Daoy (cell line): ENCODE measurements around the gene VIM. TPM values are rescaled to one million over a fixed set of nuclear protein-coding genes. Genes with fewer than 3 reads are reported as not detected.

ENCODE experiments used
- DNase-seq: peaks from one replicate; pipeline ENCODE4 v3.0.0-alpha.2; 2015; ENCODE audit warnings: low read depth
- total RNA-seq: library from RNA; depleted of rRNA; stranded (reverse); fragments of >200 nt; shearing (Covaris generic); gene quantifications from 2 replicates; pipeline ENCODE4 v1.2.3, GENCODE V29; 2014

Gene VIM
- total RNA-seq, 1 experiment from 2014 or later: 5,657 TPM

DNA sequence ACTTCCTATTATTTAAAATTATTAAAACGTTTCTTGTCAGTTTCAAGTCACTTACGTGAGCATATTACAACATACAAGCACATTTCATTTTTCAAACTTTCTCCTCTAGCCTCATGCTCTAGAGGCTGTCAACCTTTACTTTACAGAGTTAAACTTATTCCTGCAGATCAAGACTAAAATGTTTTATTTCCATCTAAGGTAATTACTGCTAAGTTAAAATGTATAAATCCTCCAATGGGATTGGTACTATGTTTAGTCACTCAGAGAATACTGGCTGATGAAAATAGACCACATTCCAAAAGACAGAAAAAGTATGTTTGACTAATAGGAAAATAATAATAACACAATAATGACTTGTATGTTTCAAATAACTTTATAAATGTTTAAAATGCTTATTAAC, 18.2 kb upstream of the VIM start:
- DNase-seq: no peak

DNA sequence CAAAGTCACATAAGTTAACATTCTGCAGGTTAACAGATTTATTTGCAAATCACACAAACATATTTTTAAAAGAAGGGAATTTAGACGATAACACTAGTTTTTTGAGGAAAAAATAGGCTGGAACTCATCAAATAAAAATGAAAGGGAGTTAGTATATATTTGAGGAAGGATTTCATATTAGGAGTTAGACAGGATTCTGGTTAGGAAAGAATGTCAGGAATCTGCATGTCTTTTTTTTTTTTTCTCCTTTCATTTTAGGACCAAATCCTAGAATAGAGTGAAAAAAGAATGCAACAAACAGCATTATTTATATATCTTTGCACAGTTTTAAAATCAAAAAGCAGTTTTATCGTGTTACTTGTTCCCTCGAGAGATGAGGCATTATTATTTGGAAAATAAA, 17.7 kb upstream of the VIM start:
- DNase-seq: no peak

GRCh38 chr10:17212802-17213221, 15.2 kb upstream of the VIM start:
- no peak for DNase-seq

- DNase-seq: peak; percentile 55
Measured at GRCh38 chr10:17213646-17214349, 14.2 kb upstream of the VIM start.

DNA sequence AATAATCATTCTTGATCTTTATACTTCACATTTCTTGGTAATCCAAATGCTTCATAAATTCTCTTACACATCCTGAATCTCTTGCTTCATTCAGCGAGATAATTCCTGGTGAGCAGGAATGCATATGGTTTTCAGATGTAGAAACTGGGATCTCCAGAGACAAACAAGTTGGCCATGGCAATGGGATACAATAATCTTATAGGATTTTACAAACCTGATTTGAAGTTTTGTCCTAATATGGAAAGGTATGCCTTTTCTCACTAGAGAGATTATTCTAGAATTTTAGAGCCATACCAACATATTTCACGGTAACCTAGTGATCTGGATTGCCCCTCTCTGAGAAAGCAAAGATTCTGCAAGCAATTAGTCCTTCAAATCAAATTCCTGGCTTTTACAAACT, 13.5 kb upstream of the VIM start:
- DNase-seq: no peak

GRCh38 chr10:17214971-17215781, 12.9 kb upstream of the VIM start:
- peak; percentile 73 for DNase-seq

DNA sequence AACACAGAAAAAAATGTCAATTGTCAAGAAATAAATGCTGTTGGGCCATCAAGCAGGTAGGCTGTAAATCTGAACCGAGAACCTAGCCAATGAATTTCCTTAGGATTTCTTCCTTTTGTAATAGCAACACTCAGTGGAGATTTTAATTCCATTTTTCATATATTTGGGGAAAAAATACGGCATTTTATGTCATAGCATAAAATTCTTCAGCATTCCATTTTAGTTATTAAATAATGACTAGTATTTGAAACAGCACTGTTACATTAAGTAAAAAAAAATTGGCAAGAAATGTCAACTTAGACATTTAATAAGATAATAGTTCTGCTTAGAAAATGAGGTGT, 12.3 kb upstream of the VIM start:
- DNase-seq: no peak

GRCh38 chr10:17216217-17216900, 11.7 kb upstream of the VIM start:
- peak; percentile 91 for DNase-seq

GRCh38 chr10:17216901-17217395, 11.1 kb upstream of the VIM start:
- no peak for DNase-seq

DNA sequence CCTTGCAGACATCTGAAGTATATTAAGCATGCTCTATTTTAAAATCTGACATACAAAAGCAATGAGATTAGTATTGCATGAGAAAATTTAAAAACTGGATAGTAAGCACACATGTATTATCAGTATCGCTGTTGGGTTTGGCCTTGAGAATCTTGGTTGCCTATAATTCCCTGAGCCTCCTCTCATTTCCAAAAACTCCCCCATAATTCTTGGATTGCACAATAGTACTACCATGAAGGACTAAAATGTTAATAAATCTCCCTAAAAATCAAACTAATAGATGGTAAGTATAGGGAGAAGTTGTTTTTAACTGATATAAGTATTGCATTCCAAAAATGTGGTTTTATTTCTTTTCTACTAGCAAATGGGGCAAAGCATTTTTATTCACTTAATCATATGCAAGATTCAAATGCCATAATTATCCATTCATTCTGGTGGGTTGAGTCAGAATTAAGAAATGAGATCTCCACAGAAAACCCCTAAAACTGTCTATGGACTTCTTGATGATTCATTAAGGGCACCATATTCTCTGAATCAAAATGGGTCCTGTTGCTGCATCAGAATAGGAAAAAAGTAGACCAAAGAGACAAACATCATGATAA, 10.3 kb upstream of the VIM start:
- DNase-seq: peak; percentile 41

DNA sequence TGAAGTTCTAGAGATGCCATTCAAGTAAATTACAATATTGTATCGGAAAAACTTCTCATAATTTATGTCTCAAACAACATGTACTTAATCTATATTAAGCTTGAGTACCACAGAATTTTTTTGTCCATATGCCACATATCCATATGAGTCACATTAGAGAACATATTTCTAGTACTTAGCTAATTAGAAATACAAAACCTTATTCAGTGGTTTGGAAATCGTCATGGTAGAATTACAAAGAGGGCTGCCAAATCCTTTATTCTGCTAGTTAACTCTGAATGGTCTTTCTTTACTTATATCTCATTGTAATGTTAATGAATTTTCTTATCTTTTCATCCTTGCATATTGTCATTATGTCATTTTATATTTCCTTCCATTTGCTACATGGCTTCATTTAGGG, 9.0 kb upstream of the VIM start:
- no peak for DNase-seq

DNA sequence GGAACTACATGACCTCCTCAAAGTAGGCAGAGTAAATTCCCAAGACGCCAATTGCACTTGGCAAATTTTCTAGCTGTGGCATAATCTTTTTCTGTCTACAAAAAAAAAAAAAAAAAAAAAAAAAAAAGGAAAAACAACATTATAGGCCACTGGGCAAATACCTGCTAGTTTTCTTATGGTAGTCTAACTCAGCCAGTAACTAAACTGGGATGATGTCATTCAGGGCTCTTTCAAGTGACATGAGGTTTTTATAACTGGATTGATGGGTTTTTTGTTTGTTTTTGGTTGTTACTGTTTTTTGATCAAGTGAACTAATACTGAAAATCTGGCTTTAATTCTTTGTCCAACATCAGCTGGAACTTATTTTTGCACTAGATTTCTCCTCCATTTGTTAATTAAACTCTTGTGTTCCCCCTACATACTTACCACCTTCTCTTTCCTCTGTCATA, 7.4 kb upstream of the VIM start:
- peak; percentile 46 for DNase-seq

- no peak for DNase-seq
Measured at GRCh38 chr10:17222329-17222728, 5.7 kb upstream of the VIM start.

GRCh38 chr10:17225808-17226207, 2.2 kb upstream of the VIM start:
- no peak for DNase-seq

- DNase-seq: peak; percentile 38
Measured at GRCh38 chr10:17226891-17227303, 1.1 kb upstream of the VIM start.

DNA sequence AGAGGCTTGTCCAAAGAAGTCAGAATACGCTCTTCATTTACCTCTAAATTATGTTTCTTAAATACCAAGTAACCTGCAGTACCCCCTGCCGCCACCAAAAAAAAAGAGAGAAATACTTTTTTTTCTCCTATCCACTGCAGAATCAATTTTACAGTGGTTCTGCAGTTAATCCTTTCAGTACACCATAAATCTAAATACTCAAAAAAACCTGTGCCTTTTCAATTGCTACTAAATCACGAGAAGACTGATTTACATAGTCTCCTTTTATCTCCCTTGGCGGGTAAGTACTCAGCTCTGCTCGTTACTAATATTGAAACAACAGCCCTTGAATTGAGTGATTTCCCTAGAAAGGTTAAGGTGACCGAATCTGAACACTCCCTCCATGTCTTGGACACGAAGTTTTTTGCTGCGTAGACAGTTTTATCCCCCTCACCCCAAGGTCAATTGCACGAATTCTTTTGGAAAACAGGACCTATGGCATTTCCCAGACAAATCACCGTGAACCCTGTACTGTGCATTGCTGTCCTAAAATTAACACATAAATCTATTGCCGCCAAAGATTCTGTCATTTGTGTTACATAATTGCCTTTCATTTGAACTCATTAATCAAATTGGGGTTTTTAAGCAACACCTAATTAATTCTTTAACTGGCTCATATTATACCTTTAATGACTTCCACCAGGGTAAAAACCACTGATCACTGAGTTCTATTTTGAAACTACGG, 512 bp upstream of the VIM start:
- DNase-seq: no peak

GRCh38 chr10:17229016-17229716, 1.1 kb downstream of the VIM start:
- DNase-seq: peak; percentile 92

DNA sequence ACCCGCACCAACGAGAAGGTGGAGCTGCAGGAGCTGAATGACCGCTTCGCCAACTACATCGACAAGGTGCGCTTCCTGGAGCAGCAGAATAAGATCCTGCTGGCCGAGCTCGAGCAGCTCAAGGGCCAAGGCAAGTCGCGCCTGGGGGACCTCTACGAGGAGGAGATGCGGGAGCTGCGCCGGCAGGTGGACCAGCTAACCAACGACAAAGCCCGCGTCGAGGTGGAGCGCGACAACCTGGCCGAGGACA, 1.6 kb downstream of the VIM start:
- DNase-seq: no peak

- peak; percentile 73 for DNase-seq
Measured at GRCh38 chr10:17229967-17230682, 2.1 kb downstream of the VIM start.

- no peak for DNase-seq
Measured at GRCh38 chr10:17231788-17232187, 3.7 kb downstream of the VIM start.
